ENCODE measurements around the gene SETBP1. TPM values are rescaled to one million over a fixed set of nuclear protein-coding genes. Genes with fewer than 3 reads are reported as not detected.

SETBP1 gene
- total and polyA plus RNA-seq, 4 donors = 1.3 to 85.0 (median 24.1) TPM

DNA sequence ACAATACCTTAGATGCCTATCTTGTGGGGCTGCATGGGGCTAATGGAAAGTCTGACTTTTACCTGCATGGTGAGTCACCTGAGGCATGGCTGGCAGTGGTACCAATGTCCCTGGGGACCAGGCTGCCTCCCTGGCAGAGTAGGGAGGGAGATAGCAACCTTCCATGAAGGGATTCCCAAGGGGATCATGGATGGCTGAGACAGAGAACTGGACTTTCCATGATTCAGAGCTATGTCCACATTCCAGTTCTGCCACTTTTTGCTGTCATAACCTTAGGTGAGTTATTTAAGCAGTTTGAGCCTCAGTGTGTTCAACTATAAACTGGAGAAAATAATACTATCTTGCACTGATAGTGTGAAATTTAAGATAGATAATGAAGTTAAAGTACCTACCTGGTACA is 178.6 kb downstream of the SETBP1 start:
- no peak overlapping the region for H3K4me3 ChIP-seq (ENCODE audit: low read length in 2 of 2)
- no peaks in the 10 kb centered on the region for H3K36me3 ChIP-seq (ENCODE audit: control insufficient read depth in 1 of 2, insufficient read depth in 2 of 2, low read length in 1 of 2)
- intact Hi-C loops (cut with DNase I) = no loop called here
- H3K9me3 ChIP-seq (ENCODE audit: control insufficient read depth, low read length) = no peaks in the 10 kb centered on the region
- H3K27ac ChIP-seq (ENCODE audit: low read depth in 1 of 2, low read length in 2 of 2) = no peak overlapping the region
- ATAC-seq (ENCODE audit: low FRiP score) = no peak
- H3K27me3 ChIP-seq (ENCODE audit: control insufficient read depth in 1 of 2, insufficient read depth in 2 of 2, low read length in 1 of 2) = no peaks in the 10 kb centered on the region
- peaks cover 0 to 7% of the 10 kb centered on the region in 2 donors for H3K4me1 ChIP-seq (ENCODE audit: control insufficient read depth in 1 of 2, insufficient read depth in 2 of 2, low read length in 2 of 2)
- no peak for DNase-seq

DNA sequence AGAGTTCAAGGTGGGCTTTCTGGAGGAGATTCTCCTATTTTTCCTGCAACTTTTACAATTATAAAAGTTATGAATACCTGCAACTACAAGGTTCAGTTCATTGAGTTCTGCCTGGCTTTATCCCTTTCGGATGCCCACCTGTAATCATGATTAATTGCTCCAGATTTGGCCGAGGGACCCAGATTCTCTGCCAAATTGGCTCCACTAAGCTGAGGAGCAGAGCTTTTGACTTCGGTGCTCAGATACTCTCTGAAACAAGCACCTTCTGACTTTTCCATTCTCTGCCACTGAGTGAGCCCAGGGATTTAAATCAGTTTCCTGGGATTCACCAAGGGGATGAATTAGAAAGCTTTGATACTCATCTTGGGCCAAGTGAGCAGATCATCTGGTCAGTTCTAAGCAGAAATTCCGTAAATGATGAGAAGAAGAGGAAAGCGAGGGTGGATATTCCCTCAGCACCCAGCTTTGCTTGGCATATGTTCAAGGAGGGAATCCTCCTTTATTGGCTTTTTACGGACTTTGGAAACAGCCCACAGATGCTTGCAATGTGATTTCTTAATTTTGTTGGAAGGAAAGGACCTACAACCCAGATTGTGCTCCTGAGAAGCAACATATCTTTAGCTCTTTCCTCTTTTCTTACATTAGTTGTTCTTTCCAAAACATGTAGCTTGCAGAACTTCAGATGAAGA is 179.2 kb downstream of the SETBP1 start:
- Histone ChIP-seq H3K4me1 (ENCODE audit: control insufficient read depth in 1 of 2, insufficient read depth in 2 of 2, low read length in 2 of 2) (peaks cover 0 to 7% of the 10 kb centered on the region in 2 donors), H3K4me3 (ENCODE audit: low read length in 2 of 2) (no peak overlapping the region), H3K27ac (ENCODE audit: low read depth in 1 of 2, low read length in 2 of 2) (no peak overlapping the region), H3K9me3 (ENCODE audit: control insufficient read depth, low read length) (no peaks in the 10 kb centered on the region), H3K36me3 (ENCODE audit: control insufficient read depth in 1 of 2, insufficient read depth in 2 of 2, low read length in 1 of 2) (no peaks in the 10 kb centered on the region), H3K27me3 (ENCODE audit: control insufficient read depth in 1 of 2, insufficient read depth in 2 of 2, low read length in 1 of 2) (no peaks in the 10 kb centered on the region)
- WGBS, 2 donors = 47 to 49% methylated on average over 6 of the region's 6 CpGs
- intact Hi-C loops (cut with DNase I) = no loop called here
- DNase-seq (no peak), ATAC-seq (ENCODE audit: low FRiP score) (no peak)

DNA sequence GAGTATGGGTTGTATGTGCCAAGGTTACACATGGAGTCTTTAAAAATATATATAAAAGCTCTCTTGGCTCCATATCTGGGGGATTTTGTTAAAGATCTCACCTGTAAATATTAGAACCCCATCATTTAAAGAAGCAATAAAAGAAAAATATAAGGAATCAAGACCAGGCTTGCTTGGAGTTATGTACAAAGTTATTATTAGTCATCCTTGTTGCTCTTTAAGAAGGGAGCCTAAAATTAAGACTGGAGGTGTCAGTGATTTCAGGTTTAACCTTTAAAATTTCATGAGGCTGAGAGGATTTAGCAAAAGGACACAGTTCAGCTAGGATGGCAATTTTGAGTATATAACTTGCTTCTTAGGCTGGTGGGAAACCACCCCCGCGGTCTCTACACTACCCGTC is 181.4 kb downstream of the SETBP1 start:
- WGBS, 2 donors = 98 to 99% methylated on average over 3 of the region's 3 CpGs
- no peak for DNase-seq

DNA sequence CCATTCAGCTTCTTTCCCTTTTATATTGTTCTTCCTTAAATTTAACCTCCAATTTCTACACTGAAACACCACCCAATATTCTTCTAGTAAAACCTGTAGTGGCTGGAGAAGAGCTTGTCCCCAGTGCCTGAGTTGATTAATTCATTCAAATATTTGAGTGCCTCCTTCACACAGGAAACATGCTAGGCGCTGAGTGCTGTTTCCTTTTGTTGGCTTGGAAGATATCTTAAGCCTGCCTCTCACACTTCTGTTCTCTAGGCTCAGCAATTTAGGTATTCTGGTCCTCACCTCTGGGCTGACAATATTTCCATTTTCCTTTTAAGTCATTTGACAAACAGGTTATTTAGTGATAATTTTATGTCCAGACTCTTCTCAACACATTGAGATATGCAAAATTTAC is 185.4 kb downstream of the SETBP1 start:
- DNase-seq (no peak), ATAC-seq (ENCODE audit: low FRiP score) (no peak)
- H3K27ac ChIP-seq (ENCODE audit: low read depth in 1 of 2, low read length in 2 of 2) = no peak overlapping the region
- no peaks in the 10 kb centered on the region for H3K36me3 ChIP-seq (ENCODE audit: control insufficient read depth in 1 of 2, insufficient read depth in 2 of 2, low read length in 1 of 2)
- no peaks in the 10 kb centered on the region for H3K9me3 ChIP-seq (ENCODE audit: control insufficient read depth, low read length)
- intact Hi-C loops (cut with DNase I) = no loop called here
- WGBS, 2 donors = 88 to 94% methylated on average over 1 of the region's 1 CpG
- H3K27me3 ChIP-seq (ENCODE audit: control insufficient read depth in 1 of 2, insufficient read depth in 2 of 2, low read length in 1 of 2) = no peaks in the 10 kb centered on the region
- no peaks in the 10 kb centered on the region for H3K4me1 ChIP-seq (ENCODE audit: control insufficient read depth in 1 of 2, insufficient read depth in 2 of 2, low read length in 2 of 2)
- H3K4me3 ChIP-seq (ENCODE audit: low read length in 2 of 2) = no peak overlapping the region

More for the DNA sequence above, 181.4 kb downstream of the SETBP1 start:
- H3K36me3 ChIP-seq (ENCODE audit: control insufficient read depth in 1 of 2, insufficient read depth in 2 of 2, low read length in 1 of 2) = no peaks in the 10 kb centered on the region
- H3K9me3 ChIP-seq (ENCODE audit: control insufficient read depth, low read length) = no peaks in the 10 kb centered on the region
- ATAC-seq (ENCODE audit: low FRiP score) = no peak
- H3K4me3 ChIP-seq (ENCODE audit: low read length in 2 of 2) = no peak overlapping the region
- peaks cover 0 to 7% of the 10 kb centered on the region in 2 donors for H3K4me1 ChIP-seq (ENCODE audit: control insufficient read depth in 1 of 2, insufficient read depth in 2 of 2, low read length in 2 of 2)
- intact Hi-C loops (cut with DNase I) = no loop called here
- H3K27ac ChIP-seq (ENCODE audit: low read depth in 1 of 2, low read length in 2 of 2) = no peak overlapping the region
- no peaks in the 10 kb centered on the region for H3K27me3 ChIP-seq (ENCODE audit: control insufficient read depth in 1 of 2, insufficient read depth in 2 of 2, low read length in 1 of 2)

DNA sequence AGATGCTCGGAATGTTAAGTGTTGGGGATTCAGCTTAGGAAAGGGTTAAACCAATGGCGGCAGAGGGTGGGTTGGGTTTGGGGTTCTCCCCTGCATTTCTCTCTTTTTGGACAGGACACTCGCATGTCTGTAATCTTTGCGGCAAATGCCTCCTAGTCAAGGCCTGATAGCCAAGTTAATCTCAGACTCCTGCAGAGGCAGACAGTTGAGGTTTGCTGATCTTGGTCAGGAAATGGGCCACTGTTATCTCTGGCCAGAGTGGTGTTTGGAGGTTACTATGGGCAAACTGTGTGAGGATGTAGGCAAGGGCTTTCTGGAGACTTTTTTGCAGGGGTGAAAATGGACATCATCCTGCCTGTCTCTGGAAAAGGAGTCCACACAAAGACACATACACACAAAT is 188.8 kb downstream of the SETBP1 start:
- Histone ChIP-seq H3K4me3 (ENCODE audit: low read length in 2 of 2) (no peak overlapping the region), H3K9me3 (ENCODE audit: control insufficient read depth, low read length) (no peaks in the 10 kb centered on the region), H3K27me3 (ENCODE audit: control insufficient read depth in 1 of 2, insufficient read depth in 2 of 2, low read length in 1 of 2) (no peaks in the 10 kb centered on the region), H3K27ac (ENCODE audit: low read depth in 1 of 2, low read length in 2 of 2) (no peak overlapping the region), H3K4me1 (ENCODE audit: control insufficient read depth in 1 of 2, insufficient read depth in 2 of 2, low read length in 2 of 2) (no peaks in the 10 kb centered on the region), H3K36me3 (ENCODE audit: control insufficient read depth in 1 of 2, insufficient read depth in 2 of 2, low read length in 1 of 2) (no peaks in the 10 kb centered on the region)
- WGBS, 2 donors = 33 to 38% methylated on average over 4 of the region's 4 CpGs
- DNase-seq = no peak
- no peak for ATAC-seq (ENCODE audit: low FRiP score)
- intact Hi-C loops (cut with DNase I) = no loop called here

DNA sequence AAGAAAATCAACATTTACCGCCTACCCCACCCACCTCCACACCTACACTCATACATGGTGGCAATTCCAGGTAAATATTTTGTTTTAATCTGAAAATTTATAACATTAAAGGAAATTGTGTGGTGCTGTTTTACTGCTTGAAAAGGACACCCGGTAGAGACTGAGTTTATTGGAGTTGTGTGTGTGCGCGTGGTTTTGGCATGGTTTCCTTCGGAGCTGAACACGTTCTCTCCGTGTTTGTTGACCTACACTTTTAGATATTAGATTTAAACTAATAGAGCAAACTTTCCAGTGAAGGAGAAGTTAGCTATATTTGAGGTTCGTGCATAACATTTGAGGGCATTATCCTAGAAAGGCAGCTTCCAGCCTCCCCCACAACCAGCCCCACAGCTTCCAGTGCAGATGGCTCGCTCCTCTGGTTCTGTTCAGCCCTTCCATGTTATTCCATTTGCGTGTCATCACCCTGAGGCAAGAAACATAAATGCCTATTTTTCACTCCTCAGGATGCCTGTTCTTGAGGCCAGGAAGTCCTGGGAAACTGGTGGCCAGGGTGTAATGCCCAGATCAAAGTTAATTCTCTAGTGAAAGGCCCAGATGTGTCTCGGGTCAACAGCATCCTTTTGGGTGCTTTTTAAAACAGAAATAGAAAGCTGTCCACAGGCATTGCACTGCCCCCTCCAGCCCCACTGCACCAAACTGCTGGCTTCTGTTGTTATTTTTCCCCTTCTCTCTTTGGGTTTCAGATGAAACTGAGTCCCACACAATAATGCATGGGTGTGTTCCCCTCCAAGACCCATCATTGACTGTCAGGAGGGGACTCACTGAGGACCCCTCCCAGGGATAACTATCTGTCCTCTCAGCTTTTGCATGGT is 190.2 kb downstream of the SETBP1 start:
- no peak for DNase-seq
- Histone ChIP-seq H3K27me3 (ENCODE audit: control insufficient read depth in 1 of 2, insufficient read depth in 2 of 2, low read length in 1 of 2) (no peaks in the 10 kb centered on the region), H3K27ac (ENCODE audit: low read depth in 1 of 2, low read length in 2 of 2) (no peak overlapping the region), H3K4me1 (ENCODE audit: control insufficient read depth in 1 of 2, insufficient read depth in 2 of 2, low read length in 2 of 2) (no peaks in the 10 kb centered on the region), H3K36me3 (ENCODE audit: control insufficient read depth in 1 of 2, insufficient read depth in 2 of 2, low read length in 1 of 2) (no peaks in the 10 kb centered on the region), H3K9me3 (ENCODE audit: control insufficient read depth, low read length) (no peaks in the 10 kb centered on the region), H3K4me3 (ENCODE audit: low read length in 2 of 2) (no peak overlapping the region)
- 82 to 88% methylated on average over 11 of the region's 11 CpGs for WGBS, 2 donors
- no peak for ATAC-seq (ENCODE audit: low FRiP score)
- intact Hi-C loops (cut with DNase I) = no loop called here

DNA sequence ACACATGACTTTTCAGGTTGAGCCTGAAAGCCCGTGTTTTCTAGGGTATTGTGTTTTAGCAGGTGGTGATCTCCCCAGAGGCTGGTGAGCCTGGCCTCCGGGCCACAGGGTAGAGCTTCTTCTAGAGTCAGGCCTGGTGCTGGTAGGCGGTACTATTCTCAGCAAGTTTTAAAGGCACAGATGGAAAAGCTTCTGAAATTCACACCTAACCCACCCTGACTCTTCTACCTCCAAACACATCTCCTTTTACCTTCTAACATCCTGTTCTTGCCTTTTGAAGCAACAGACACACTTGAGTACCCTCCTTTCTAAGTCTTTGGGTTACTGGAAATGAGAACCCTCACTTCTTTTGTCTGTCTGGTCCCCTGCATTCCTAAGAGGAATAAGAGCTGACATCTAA is 191.1 kb downstream of the SETBP1 start:
- intact Hi-C loops (cut with DNase I) = no loop called here

DNA sequence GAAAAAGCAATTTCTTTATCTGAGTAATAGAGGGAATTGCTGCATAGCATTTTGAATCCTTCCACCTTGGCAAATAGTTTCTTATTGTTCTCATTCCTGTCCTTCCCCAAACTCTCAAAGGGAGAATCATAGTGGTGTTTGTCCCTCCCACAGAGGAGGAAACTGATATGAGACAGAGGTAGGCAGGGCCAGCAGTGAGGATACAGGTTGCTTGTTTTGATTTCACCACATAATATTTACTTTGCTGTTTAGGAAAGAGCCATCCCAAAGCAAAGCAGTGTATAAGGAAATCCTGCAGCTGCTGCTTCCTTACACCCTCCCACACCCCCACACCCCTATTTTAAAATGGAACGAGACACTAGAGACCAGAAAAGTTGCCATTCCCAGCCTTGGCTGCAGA is 195.3 kb downstream of the SETBP1 start:
- ATAC-seq (ENCODE audit: low FRiP score) (no peak), DNase-seq (no peak)
- no peaks in the 10 kb centered on the region for H3K4me1 ChIP-seq (ENCODE audit: control insufficient read depth in 1 of 2, insufficient read depth in 2 of 2, low read length in 2 of 2)
- H3K36me3 ChIP-seq (ENCODE audit: control insufficient read depth in 1 of 2, insufficient read depth in 2 of 2, low read length in 1 of 2) = no peaks in the 10 kb centered on the region
- intact Hi-C loops (cut with DNase I) = no loop called here
- no peak overlapping the region for H3K4me3 ChIP-seq (ENCODE audit: low read length in 2 of 2)
- H3K27ac ChIP-seq (ENCODE audit: low read depth in 1 of 2, low read length in 2 of 2) = no peak overlapping the region
- no peaks in the 10 kb centered on the region for H3K27me3 ChIP-seq (ENCODE audit: control insufficient read depth in 1 of 2, insufficient read depth in 2 of 2, low read length in 1 of 2)
- H3K9me3 ChIP-seq (ENCODE audit: control insufficient read depth, low read length) = no peaks in the 10 kb centered on the region
- WGBS, 2 donors = 95 to 97% methylated on average over 1 of the region's 1 CpG

More for the DNA sequence above, 191.1 kb downstream of the SETBP1 start:
- Histone ChIP-seq H3K4me1 (ENCODE audit: control insufficient read depth in 1 of 2, insufficient read depth in 2 of 2, low read length in 2 of 2) (no peaks in the 10 kb centered on the region), H3K27me3 (ENCODE audit: control insufficient read depth in 1 of 2, insufficient read depth in 2 of 2, low read length in 1 of 2) (no peaks in the 10 kb centered on the region), H3K4me3 (ENCODE audit: low read length in 2 of 2) (no peak overlapping the region), H3K36me3 (ENCODE audit: control insufficient read depth in 1 of 2, insufficient read depth in 2 of 2, low read length in 1 of 2) (no peaks in the 10 kb centered on the region), H3K9me3 (ENCODE audit: control insufficient read depth, low read length) (no peaks in the 10 kb centered on the region), H3K27ac (ENCODE audit: low read depth in 1 of 2, low read length in 2 of 2) (no peak overlapping the region)
- DNase-seq (no peak), ATAC-seq (ENCODE audit: low FRiP score) (no peak)
- WGBS, 2 donors = 91 to 95% methylated on average over 3 of the region's 3 CpGs

DNA sequence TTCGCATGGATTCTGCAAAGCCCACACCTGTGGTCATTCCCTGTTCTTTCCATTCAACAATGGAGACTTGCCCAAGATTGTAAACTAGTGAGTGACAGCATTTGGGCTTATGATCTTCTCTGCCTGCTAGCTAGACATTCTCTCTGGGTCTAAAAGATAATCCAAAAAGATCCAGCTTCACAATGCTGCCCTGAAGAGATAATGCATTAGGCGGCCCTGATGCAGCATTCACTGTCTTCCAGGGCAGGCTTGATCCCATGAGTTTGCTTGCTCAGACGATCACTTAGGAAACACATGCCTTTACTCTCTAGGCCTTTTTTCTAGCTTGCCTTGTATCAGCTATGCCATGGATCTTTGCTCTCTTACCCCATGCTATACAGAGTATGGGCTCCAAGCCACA is 196.1 kb downstream of the SETBP1 start:
- Histone ChIP-seq H3K27me3 (ENCODE audit: control insufficient read depth in 1 of 2, insufficient read depth in 2 of 2, low read length in 1 of 2) (no peaks in the 10 kb centered on the region), H3K36me3 (ENCODE audit: control insufficient read depth in 1 of 2, insufficient read depth in 2 of 2, low read length in 1 of 2) (no peaks in the 10 kb centered on the region), H3K27ac (ENCODE audit: low read depth in 1 of 2, low read length in 2 of 2) (no peak overlapping the region), H3K4me1 (ENCODE audit: control insufficient read depth in 1 of 2, insufficient read depth in 2 of 2, low read length in 2 of 2) (no peaks in the 10 kb centered on the region), H3K4me3 (ENCODE audit: low read length in 2 of 2) (no peak overlapping the region), H3K9me3 (ENCODE audit: control insufficient read depth, low read length) (no peaks in the 10 kb centered on the region)
- no peak for ATAC-seq (ENCODE audit: low FRiP score)
- intact Hi-C loops (cut with DNase I) = no loop called here
- no peak for DNase-seq
- WGBS, 2 donors = 93 to 95% methylated on average over 3 of the region's 3 CpGs
